IMR-90 (cell line): Measurements from ENCODE around the gene HBEGF. TPM values are rescaled to one million over a fixed set of nuclear protein-coding genes. Genes with fewer than 3 reads are reported as not detected.

Source experiments
- ATAC-seq: fragments of 200-7000 bp; cut with Tn5 transposase; 2 replicates; pipeline ENCODE4 v1.9.1; 2020; ENCODE audit warnings: low read depth, mild to moderate bottlenecking, moderate library complexity
- BruUV-seq: library from RNA; stranded (reverse); fragments of 400-500 nt; replicated peaks from 2 replicates; lab custom pipeline; 2021; lab: Mats Ljungman, UMichigan
- CTCF ChIA-PET: fragments of 300-600 bp; formaldehyde crosslinking; extraction: SDS; loops from one replicate; lab custom pipeline; 2021; ENCODE audit warnings: antibody characterized with exemption; lab: Yijun Ruan, JAX
- POLR2A ChIA-PET: fragments of 300-600 bp; sonication (Branson Sonifier 250); formaldehyde crosslinking; loops from one replicate; lab custom pipeline; 2022; ENCODE audit warnings: antibody characterized with exemption; ENCODE audit not compliant: unreplicated experiment; lab: Charles Lee
- DNase-seq: peaks from one replicate; pipeline ENCODE4 v3.0.0; 2013
- H2AFZ ChIP-seq: replicated peaks from 2 replicates; pipeline ENCODE3; 2013; ENCODE audit warnings: low read length, mild to moderate bottlenecking; ENCODE audit not compliant: poor library complexity
- H2AK5ac ChIP-seq: 2 replicates; pipeline ENCODE4 v1.6.1; 2013; ENCODE audit warnings: low read depth, low read length, inconsistent platforms
- H2AK9ac ChIP-seq: replicated peaks from 2 replicates; pipeline ENCODE3; 2013; ENCODE audit warnings: mild to moderate bottlenecking, low read depth, low read length, moderate library complexity; ENCODE audit not compliant: poor library complexity
- H2BK120ac ChIP-seq: 2 replicates; pipeline ENCODE4 v1.6.1; 2013; ENCODE audit warnings: low read depth, low read length, inconsistent platforms
- H2BK15ac ChIP-seq: 3 replicates; pipeline ENCODE4 v1.6.1; 2013; ENCODE audit warnings: low read depth, low read length, inconsistent platforms
- H2BK20ac ChIP-seq: 2 replicates; pipeline ENCODE4 v1.6.1; 2013; ENCODE audit warnings: low read depth, mild to moderate bottlenecking, inconsistent platforms, low read length, moderate library complexity
- H2BK5ac ChIP-seq: 2 replicates; pipeline ENCODE4 v1.6.1; 2013; ENCODE audit warnings: mild to moderate bottlenecking, low read depth, low read length, inconsistent platforms; ENCODE audit not compliant: poor library complexity, severe bottlenecking
- H3K14ac ChIP-seq: replicated peaks from 2 replicates; pipeline ENCODE4 v1.6.1; 2013; ENCODE audit warnings: low read depth, low read length, inconsistent platforms
- H3K18ac ChIP-seq: 2 replicates; pipeline ENCODE4 v1.6.1; 2013; ENCODE audit warnings: low read depth, low read length, control low read depth
- H3K23ac ChIP-seq: 2 replicates; pipeline ENCODE4 v1.6.1; 2013; ENCODE audit warnings: low read depth, low read length, inconsistent platforms
- H3K27ac ChIP-seq: 2 replicates; pipeline ENCODE4 v1.5.1; 2013; ENCODE audit warnings: mild to moderate bottlenecking, control low read depth, low read length; ENCODE audit not compliant: insufficient read depth
- H3K27me3 ChIP-seq: 2 replicates; pipeline ENCODE4 v1.6.1; 2013; ENCODE audit warnings: low read length; ENCODE audit not compliant: control insufficient read depth, insufficient read depth
- H3K36me3 ChIP-seq: 2 replicates; pipeline ENCODE4 v1.6.1; 2013; ENCODE audit warnings: low read length, mixed read lengths; ENCODE audit not compliant: control insufficient read depth, insufficient read depth
- H3K4ac ChIP-seq: 2 replicates; pipeline ENCODE4 v1.6.1; 2013; ENCODE audit warnings: low read depth, low read length, inconsistent platforms
- H3K4me1 ChIP-seq: 2 replicates; pipeline ENCODE4 v1.6.1; 2013; ENCODE audit warnings: low read length, mixed read lengths; ENCODE audit not compliant: control insufficient read depth, insufficient read depth
- H3K4me2 ChIP-seq: 2 replicates; pipeline ENCODE4 v1.6.1; 2013; ENCODE audit warnings: low read depth, mild to moderate bottlenecking, control low read depth, low read length, moderate library complexity
- H3K4me3 ChIP-seq: 2 replicates; pipeline ENCODE4 v1.5.1; 2013; ENCODE audit warnings: low read depth, mild to moderate bottlenecking, control low read depth, low read length, moderate library complexity; ENCODE audit not compliant: insufficient read depth
- H3K56ac ChIP-seq: 2 replicates; pipeline ENCODE4 v1.6.1; 2013; ENCODE audit warnings: low read length, inconsistent platforms; ENCODE audit not compliant: insufficient read depth; ENCODE audit errors: extremely low read depth
- H3K79me1 ChIP-seq, 2 experiments: 2 replicates each; pipeline ENCODE4 v1.6.1; 2013; ENCODE audit warnings: low read length in 2 of 2, inconsistent platforms in 1 of 2, low read depth in 1 of 2
- H3K9ac ChIP-seq: 2 replicates; pipeline ENCODE4 v1.6.1; 2013; ENCODE audit warnings: low read depth, low read length, control low read depth
- H3K9me1 ChIP-seq: 2 replicates; pipeline ENCODE4 v1.6.1; 2013; ENCODE audit warnings: low read length, inconsistent platforms; ENCODE audit not compliant: insufficient read depth
- H3K9me3 ChIP-seq: 2 replicates; pipeline ENCODE4 v1.6.1; 2013; ENCODE audit warnings: low read length; ENCODE audit not compliant: control insufficient read depth, insufficient read depth
- H4K20me1 ChIP-seq: 2 replicates; pipeline ENCODE4 v1.6.1; 2013; ENCODE audit warnings: low read length, inconsistent platforms; ENCODE audit not compliant: insufficient read depth
- H4K5ac ChIP-seq: 2 replicates; pipeline ENCODE4 v1.6.1; 2013; ENCODE audit warnings: mild to moderate bottlenecking, low read depth, low read length, control low read depth
- H4K8ac ChIP-seq, 2 experiments: 2 replicates each; pipeline ENCODE4 v1.6.1; 2013; ENCODE audit warnings: low read depth in 2 of 2, low read length in 2 of 2, control low read depth in 1 of 2, inconsistent platforms in 1 of 2
- H4K91ac ChIP-seq: 2 replicates; pipeline ENCODE4 v1.6.1; 2013; ENCODE audit warnings: low read depth, low read length, inconsistent platforms; ENCODE audit not compliant: insufficient read depth
- BHLHE40 ChIP-seq: fragments of 150-350 bp; IDR thresholded peaks from 2 replicates; pipeline ENCODE4 v1.6.1; 2016; ENCODE audit warnings: mild to moderate bottlenecking, low read depth, low read length
- CEBPB ChIP-seq: IDR thresholded peaks from 2 replicates; pipeline ENCODE4 v1.6.1; 2012; ENCODE audit warnings: low read depth, low read length, improper control_type of control experiment
- CHD1 ChIP-seq: IDR thresholded peaks from 2 replicates; pipeline ENCODE4 v1.6.1; 2012; ENCODE audit warnings: low read depth, low read length, improper control_type of control experiment
- FOS ChIP-seq: fragments of 150-350 bp; IDR thresholded peaks from 2 replicates; pipeline ENCODE4 v1.6.1; 2016; ENCODE audit warnings: low read depth, low read length
- MAZ ChIP-seq: IDR thresholded peaks from 2 replicates; pipeline ENCODE4 v1.6.1; 2012; ENCODE audit warnings: low read depth, mild to moderate bottlenecking, low read length, improper control_type of control experiment, moderate library complexity, borderline replicate concordance
- MXI1 ChIP-seq: IDR thresholded peaks from 2 replicates; pipeline ENCODE4 v1.6.1; 2012; ENCODE audit warnings: low read depth, mild to moderate bottlenecking, low read length, moderate library complexity, borderline replicate concordance
- NFE2L2 ChIP-seq: fragments of 150-350 bp; IDR thresholded peaks from 2 replicates; pipeline ENCODE4 v1.6.1; 2016; ENCODE audit warnings: low read depth, mild to moderate bottlenecking, low read length
- POLR2A ChIP-seq: IDR thresholded peaks from 2 replicates; pipeline ENCODE4 v1.6.1; 2012; ENCODE audit warnings: mild to moderate bottlenecking, low read depth, low read length
- RFX5 ChIP-seq: IDR thresholded peaks from 2 replicates; pipeline ENCODE4 v1.8.0; 2012; ENCODE audit warnings: low read depth, mild to moderate bottlenecking, low read length, moderate library complexity
- SMC3 ChIP-seq: fragments of 150-350 bp; IDR thresholded peaks from 2 replicates; pipeline ENCODE4 v1.6.1; 2016; ENCODE audit warnings: low read depth, mild to moderate bottlenecking, antibody characterized with exemption, low read length, moderate library complexity
- WGBS, 2 experiments: methylation state at CpG; one replicate each; pipeline versions ENCODE4 v1.1.5 to v1.1.7; 2013; ENCODE audit warnings: missing lambda C conversion rate in 2 of 2; ENCODE audit not compliant: insufficient read length in 1 of 2; ENCODE audit errors: extremely low coverage in 2 of 2; 5-methylcytosine and 5-hydroxymethylcytosine counted together
- dilution Hi-C: fragments of 300-500 bp; cut with HindIII; formaldehyde crosslinking; loops from one replicate; pipeline ENCODE4 v1.14.3; 2018; ENCODE audit warnings: low sequenced_read_pairs; ENCODE audit not compliant: unreplicated experiment
- in situ Hi-C: fragments of 300-500 bp; cut with MboI; formaldehyde crosslinking; loops from 3 replicates; pipeline ENCODE4 v1.14.3; 2019; ENCODE audit warnings: low sequenced_read_pairs, inconsistent platforms, mixed read lengths
- intact Hi-C: fragments of 100-400 bp; cut with micrococcal nuclease; formaldehyde crosslinking; loops from 2 replicates; pipeline ENCODE4 v1.10.0; 2022
- polyA plus RNA-seq, 3 experiments: library from polyadenylated mRNA; depleted of rRNA; stranded (reverse); fragments of >200 nt; gene quantifications; 2 replicates each; pipeline ENCODE4 v1.2.3, GENCODE V29; 2012; ENCODE audit warnings: low replicate concordance in 1 of 3
- total RNA-seq: library from RNA; depleted of rRNA; stranded (reverse); fragments of >200 nt; gene quantifications from 2 replicates; pipeline ENCODE4 v1.2.3, GENCODE V29; 2012
- TF ChIP-seq, protein P1 (sequence below): fragments of 150-350 bp; IDR thresholded peaks from 2 replicates; pipeline ENCODE4 v1.6.1; 2017; ENCODE audit warnings: mild to moderate bottlenecking, antibody characterized with exemption, low read length, low read depth

Gene HBEGF
- total and polyA plus RNA-seq, 2 of the 4 experiments (the other 2 are of a cell fraction): 18.8 to 36.1 TPM

DNA sequence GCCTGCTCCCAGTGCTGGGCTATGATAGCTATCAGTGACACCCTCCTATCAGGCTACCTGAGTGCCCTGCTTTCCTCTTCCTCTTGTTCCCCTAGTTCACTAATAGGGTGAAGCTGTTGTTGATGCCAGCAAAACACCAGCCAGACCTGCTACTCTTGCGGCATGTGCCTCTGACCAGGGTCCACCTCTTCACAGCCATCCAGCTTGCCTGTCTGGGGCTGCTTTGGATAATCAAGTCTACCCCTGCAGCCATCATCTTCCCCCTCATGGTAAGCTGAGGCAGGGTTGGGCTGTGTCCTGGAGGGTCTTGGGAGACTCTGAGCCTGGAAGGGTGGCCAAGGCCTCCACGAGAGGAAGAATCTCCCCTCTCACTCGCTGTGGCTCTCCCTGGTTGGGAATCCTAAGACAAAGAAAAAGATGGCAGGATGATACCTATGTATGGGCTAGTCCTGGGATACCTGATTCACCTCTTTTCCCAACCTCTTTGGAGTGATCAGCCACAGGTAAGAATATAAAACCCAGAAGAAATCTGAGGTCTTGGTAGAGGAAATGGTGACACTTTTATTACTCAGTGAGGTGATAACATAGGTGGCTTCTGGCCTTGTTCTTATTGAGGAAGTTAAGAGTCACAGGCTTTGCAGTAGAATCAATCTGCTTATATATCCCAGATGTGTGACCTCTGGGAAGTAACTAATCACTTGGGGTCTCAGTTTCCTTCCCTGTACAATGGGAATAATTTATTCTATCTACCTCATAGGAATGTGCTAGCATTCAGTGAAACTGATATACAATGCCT lies 25.2 kb upstream of the HBEGF start:
- no peak overlapping the region for H4K91ac ChIP-seq
- no peaks in the 10 kb centered on the region for H3K9me1 ChIP-seq
- intact Hi-C loops (loop anchor here (2.0 kb wide), 1 partner anchor 263 kb away; no protein-coding TSS in a partner anchor), dilution Hi-C loops (no loop called here), in situ Hi-C loops (loop anchor here (25.0 kb wide), 1 partner anchor 584 kb away; the partner anchor contains the start of gene PSD2)
- no peak overlapping the region for H2BK120ac ChIP-seq
- no peak overlapping the region for H3K56ac ChIP-seq
- no peak overlapping the region for H3K9ac ChIP-seq
- H3K27me3 ChIP-seq: peaks cover 5% of the 10 kb centered on the region; the same call in 1 of the 2 replicates
- no peak overlapping the region for H2AK5ac ChIP-seq
- no peak overlapping the region for H3K23ac ChIP-seq
- ChIA-PET CTCF (interaction anchor here (2.2 to 2.4 kb wide), 2 partner anchors 8 to 12 kb away, joined by 10 to 13 read pairs; partner anchors contain the start of gene SLC4A9), POLR2A (no interaction called here)
- no peak overlapping the region for H3K18ac ChIP-seq
- no peak overlapping the region for H2BK15ac ChIP-seq
- no peak overlapping the region for H2BK20ac ChIP-seq
- no CpG with 5 or more reads among the region's 3 CpGs for WGBS, 2 experiments
- no peak overlapping the region for H4K5ac ChIP-seq
- H3K4ac ChIP-seq: no peak overlapping the region
- H4K20me1 ChIP-seq: no peaks in the 10 kb centered on the region
- H3K4me3 ChIP-seq: no peak overlapping the region
- no peak overlapping the region for H2BK5ac ChIP-seq
- H4K8ac ChIP-seq: no peak overlapping the region
- no peak overlapping the region for H3K14ac ChIP-seq
- H3K4me2 ChIP-seq: no peak overlapping the region
- no TSS peak for BruUV-seq
- H2AK9ac ChIP-seq: no peak overlapping the region
- no peaks in the 10 kb centered on the region for H3K9me3 ChIP-seq
- no peaks in the 10 kb centered on the region for H3K4me1 ChIP-seq
- no peak for ATAC-seq
- H2AFZ ChIP-seq: no peak overlapping the region
- TF ChIP-seq POLR2A (no peak), MXI1 (no peak), RFX5 (no peak), FOS (no peak), MAZ (no peak), CEBPB (no peak), BHLHE40 (no peak), SMC3 (no peak), CHD1 (no peak), NFE2L2 (no peak)
- TF ChIP-seq, protein P1, sequence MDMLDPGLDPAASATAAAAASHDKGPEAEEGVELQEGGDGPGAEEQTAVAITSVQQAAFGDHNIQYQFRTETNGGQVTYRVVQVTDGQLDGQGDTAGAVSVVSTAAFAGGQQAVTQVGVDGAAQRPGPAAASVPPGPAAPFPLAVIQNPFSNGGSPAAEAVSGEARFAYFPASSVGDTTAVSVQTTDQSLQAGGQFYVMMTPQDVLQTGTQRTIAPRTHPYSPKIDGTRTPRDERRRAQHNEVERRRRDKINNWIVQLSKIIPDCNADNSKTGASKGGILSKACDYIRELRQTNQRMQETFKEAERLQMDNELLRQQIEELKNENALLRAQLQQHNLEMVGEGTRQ: no peak
- no peak overlapping the region for H3K27ac ChIP-seq
- no peaks in the 10 kb centered on the region for H3K36me3 ChIP-seq
- DNase-seq: no peak
- no peaks in the 10 kb centered on the region for H3K79me1 ChIP-seq
